Erythroblast (primary cell): ENCODE measurements around the gene WIPF3.

Experiments
- GATA1 ChIP-seq: IDR thresholded peaks from 2 replicates; pipeline ENCODE4 v1.6.1; 2011; ENCODE audit warnings: low read depth, mild to moderate bottlenecking, control low read depth, low read length, moderate library complexity
- POLR2A ChIP-seq: IDR thresholded peaks from 2 replicates; pipeline ENCODE4 v1.6.1; 2011; ENCODE audit warnings: mild to moderate bottlenecking, low read length

DNA sequence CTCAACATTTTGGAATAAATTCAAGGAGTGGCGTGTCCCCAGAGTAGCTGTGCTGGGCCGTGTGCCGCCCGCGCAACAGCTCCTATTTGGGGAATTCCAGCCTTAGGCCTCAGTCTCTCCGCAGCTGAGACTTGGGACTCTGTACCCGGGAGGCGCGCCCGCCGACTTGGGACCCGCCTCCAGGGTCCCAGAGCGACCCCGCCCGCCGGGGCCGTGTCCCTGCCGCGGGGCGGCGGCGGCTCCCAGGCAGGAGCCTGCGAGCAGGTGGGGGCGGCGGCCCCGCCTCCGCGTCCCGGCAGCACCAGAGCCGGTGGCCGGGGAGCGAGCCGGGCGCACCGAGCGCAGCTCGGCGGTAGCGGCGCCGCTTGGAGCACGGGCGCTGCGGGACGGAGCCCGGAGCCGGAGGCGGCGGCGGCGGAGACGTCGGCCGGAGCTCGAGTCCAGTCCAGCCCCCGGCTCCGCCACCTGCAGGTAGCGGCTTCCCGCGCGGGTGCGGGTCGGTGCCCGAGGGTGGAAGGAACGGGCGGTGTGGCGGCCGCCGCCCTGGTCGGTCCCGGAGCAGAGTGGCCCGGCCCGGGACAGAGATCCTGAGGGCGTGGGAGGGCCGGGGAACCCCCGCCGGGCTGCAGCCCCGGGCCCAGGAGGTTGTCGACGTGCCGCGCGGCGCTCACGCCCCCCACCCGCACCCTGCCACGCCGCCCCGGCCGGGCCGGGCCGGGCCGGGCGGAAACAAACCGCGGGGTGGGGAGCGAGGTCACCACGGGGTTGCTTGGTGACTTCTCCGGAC, at the start of gene WIPF3:
- TF ChIP-seq POLR2A (no peak), GATA1 (no peak)
